Glutamatergic neuron (in vitro differentiated cells): ENCODE results near the gene DGKB. TPM values are rescaled to one million over a fixed set of nuclear protein-coding genes. Genes with fewer than 3 reads are reported as not detected.

Experiments used
- DNase-seq: peaks from one replicate; pipeline ENCODE4 v3.0.0; 2022
- H3K27ac Mint-ChIP-seq: one replicate; pipeline ENCODE4 v1.8.0; 2020; ENCODE audit warnings: mild to moderate bottlenecking, mixed read lengths, inconsistent platforms; ENCODE audit not compliant: unreplicated experiment
- H3K27me3 Mint-ChIP-seq: one replicate; pipeline ENCODE4 v1.8.0; 2020; ENCODE audit warnings: mild to moderate bottlenecking, moderate library complexity, mixed read lengths, inconsistent platforms; ENCODE audit not compliant: unreplicated experiment
- H3K36me3 Mint-ChIP-seq: one replicate; pipeline ENCODE4 v1.8.0; 2020; ENCODE audit warnings: mild to moderate bottlenecking, mixed read lengths, inconsistent platforms; ENCODE audit not compliant: unreplicated experiment
- H3K4me1 Mint-ChIP-seq: one replicate; pipeline ENCODE4 v1.8.0; 2020; ENCODE audit warnings: mild to moderate bottlenecking, low read depth, mixed read lengths, inconsistent platforms; ENCODE audit not compliant: unreplicated experiment
- H3K4me3 Mint-ChIP-seq: one replicate; pipeline ENCODE4 v1.8.0; 2020; ENCODE audit warnings: mild to moderate bottlenecking, mixed read lengths, inconsistent platforms; ENCODE audit not compliant: unreplicated experiment
- H3K9me3 Mint-ChIP-seq: one replicate; pipeline ENCODE4 v1.8.0; 2020; ENCODE audit warnings: mild to moderate bottlenecking, moderate library complexity, mixed read lengths, inconsistent platforms; ENCODE audit not compliant: unreplicated experiment
- CTCF ChIP-seq: fragments of 200-600 bp; sonication (generic); IDR thresholded peaks from one replicate; pipeline ENCODE4 v1.5.0; 2021; ENCODE audit not compliant: partially characterized antibody, unreplicated experiment
- total RNA-seq: library from RNA; stranded (reverse); fragmentation: NEBNext Ultra II Directional; extraction: Animal tissue kit (Norgen Biotek cat#: 25700); gene quantifications from one replicate; pipeline ENCODE4 v1.2.1, GENCODE V29; 2021; ENCODE audit not compliant: unreplicated experiment

Gene DGKB
- total RNA-seq, 1 donor from 2014 or later = 57.8 TPM

GRCh38 chr7:14892961-14893360 is 9.6 kb downstream of the DGKB start:
- no peak for TF ChIP-seq CTCF
- Mint-ChIP-seq H3K36me3 (no peaks in the 10 kb centered on the region), H3K4me1 (peaks cover 3% of the 10 kb centered on the region)

GRCh38 chr7:14891289-14891688 is 11.3 kb downstream of the DGKB start:
- H3K9me3 Mint-ChIP-seq = no peaks in the 10 kb centered on the region
- no peaks in the 10 kb centered on the region for H3K36me3 Mint-ChIP-seq
- H3K27me3 Mint-ChIP-seq = no peaks in the 10 kb centered on the region
- H3K4me3 Mint-ChIP-seq = no peak overlapping the region
- no peak overlapping the region for H3K27ac Mint-ChIP-seq
- TF ChIP-seq CTCF = no peak
- H3K4me1 Mint-ChIP-seq = peaks cover 3% of the 10 kb centered on the region
- no peak for DNase-seq

More at GRCh38 chr7:14892961-14893360, 9.6 kb downstream of the DGKB start:
- DNase-seq = no peak
- no peak overlapping the region for H3K27ac Mint-ChIP-seq
- no peak overlapping the region for H3K4me3 Mint-ChIP-seq
- H3K27me3 Mint-ChIP-seq = no peaks in the 10 kb centered on the region
- no peaks in the 10 kb centered on the region for H3K9me3 Mint-ChIP-seq

- H3K27me3 Mint-ChIP-seq = no peaks in the 10 kb centered on the region
- no peak overlapping the region for H3K27ac Mint-ChIP-seq
- peaks cover 3% of the 10 kb centered on the region for H3K4me1 Mint-ChIP-seq
- no peaks in the 10 kb centered on the region for H3K36me3 Mint-ChIP-seq
- TF ChIP-seq CTCF = no peak
- no peak for DNase-seq
- H3K9me3 Mint-ChIP-seq = no peaks in the 10 kb centered on the region
- H3K4me3 Mint-ChIP-seq = no peak overlapping the region
Measured at GRCh38 chr7:14888962-14889361, 13.6 kb downstream of the DGKB start.

- H3K36me3 Mint-ChIP-seq = no peaks in the 10 kb centered on the region
- H3K4me3 Mint-ChIP-seq = no peak overlapping the region
- no peaks in the 10 kb centered on the region for H3K9me3 Mint-ChIP-seq
- H3K27ac Mint-ChIP-seq = no peak overlapping the region
- DNase-seq = no peak
- TF ChIP-seq CTCF = no peak
- peaks cover 3% of the 10 kb centered on the region for H3K4me1 Mint-ChIP-seq
- H3K27me3 Mint-ChIP-seq = no peaks in the 10 kb centered on the region
Measured at GRCh38 chr7:14886533-14886932, 16.0 kb downstream of the DGKB start.

GRCh38 chr7:14875941-14876587 is 26.5 kb downstream of the DGKB start:
- TF ChIP-seq CTCF = no peak
- H3K4me3 Mint-ChIP-seq = no peak overlapping the region
- H3K27ac Mint-ChIP-seq = no peak overlapping the region
- H3K9me3 Mint-ChIP-seq = no peaks in the 10 kb centered on the region
- H3K27me3 Mint-ChIP-seq = no peaks in the 10 kb centered on the region
- H3K36me3 Mint-ChIP-seq = no peaks in the 10 kb centered on the region
- peaks cover 2% of the 10 kb centered on the region for H3K4me1 Mint-ChIP-seq
- no peak for DNase-seq
